Stimulated activated CD4-positive, alpha-beta T cell treated with anti-CD3 and anti-CD28 coated beads, Interleukin-4, amount 100 ng/mL, for 48 hours (primary cell): ENCODE measurements around the gene TXNL4A.
"Not testable (repeated sequence)": the region's sequence is repeated elsewhere in the genome, so short reads cannot be mapped to it uniquely, and the experiment has no call there.

ENCODE experiments used
- DNase-seq, 2 donors: peaks; one replicate each; pipeline ENCODE4 v3.0.0-alpha.2; 2020; ENCODE audit warnings: low read depth in 2 of 2

Gene TXNL4A

DNA sequence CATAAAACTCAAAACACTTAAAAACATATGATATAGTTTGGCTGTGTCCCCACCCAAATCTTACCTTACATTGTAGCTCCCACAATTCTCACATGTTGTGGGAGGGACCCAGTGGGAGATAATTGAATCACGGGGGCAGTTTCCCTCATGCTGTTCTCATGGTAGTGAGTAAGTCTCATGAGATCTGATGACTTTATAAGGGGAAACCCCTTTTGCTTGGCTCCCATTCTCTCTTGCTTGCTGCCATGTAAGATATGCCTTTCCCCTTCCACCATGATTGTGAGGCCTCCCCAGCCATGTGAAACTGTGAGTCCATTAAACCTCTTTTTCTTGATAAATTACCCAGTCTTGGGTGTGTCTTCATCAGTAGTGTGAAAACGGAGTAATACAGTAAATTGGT lies 11.3 kb upstream of the TXNL4A start:
- DNase-seq = not testable (repeated sequence)

DNA sequence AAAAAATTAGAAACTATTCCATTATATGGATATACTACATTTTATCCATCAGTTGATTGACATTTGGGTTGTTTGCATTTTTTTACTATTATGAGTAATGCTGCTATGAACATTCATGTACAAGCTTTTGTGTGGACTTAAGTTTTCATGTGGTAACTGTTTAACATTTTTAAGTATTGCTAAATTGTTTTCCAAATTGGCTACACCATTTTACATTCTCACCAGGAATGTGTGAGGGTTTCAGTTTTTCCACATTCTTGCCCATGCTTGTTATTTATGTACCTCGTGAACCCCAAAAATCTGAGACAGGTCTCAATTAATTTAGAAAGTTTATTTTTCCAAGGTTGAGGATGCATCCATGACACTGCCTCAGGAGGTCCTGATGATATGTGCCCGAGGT lies 3.1 kb upstream of the TXNL4A start:
- DNase-seq = no peak

DNA sequence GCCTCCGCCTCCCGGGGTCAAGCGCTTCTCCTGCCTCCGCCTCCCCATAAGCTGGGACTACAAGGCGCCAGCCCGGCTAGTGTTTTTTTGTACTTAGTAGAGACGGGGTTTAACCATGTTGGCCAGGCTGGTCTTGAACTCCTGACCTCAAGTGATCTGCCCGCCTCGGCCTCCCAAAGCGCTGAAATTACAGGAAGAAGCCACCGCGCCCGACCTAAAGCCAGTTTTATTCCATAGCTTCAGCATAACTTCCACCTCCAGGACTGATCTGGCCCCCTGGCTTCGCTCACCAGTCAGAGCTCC lies 783 bp upstream of the TXNL4A start:
- DNase-seq = no peak

DNA sequence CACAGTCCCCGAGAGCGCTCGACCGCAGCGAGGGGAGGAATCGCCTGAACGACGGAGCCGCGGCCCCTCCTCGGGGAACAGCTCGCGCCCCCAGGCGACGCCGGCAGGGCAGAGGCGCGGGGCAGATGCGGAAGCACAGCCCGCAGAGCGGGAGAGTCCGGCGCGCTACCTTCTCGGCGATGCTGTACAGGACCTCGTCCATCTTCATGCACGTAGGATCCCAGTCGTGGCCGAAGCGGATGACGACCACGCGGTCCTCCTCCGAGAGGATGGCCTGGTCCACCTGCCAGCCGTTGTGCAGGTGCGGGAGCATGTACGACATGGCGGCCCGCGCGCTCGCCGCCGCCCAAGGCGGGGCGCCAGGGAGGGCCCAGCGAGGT lies 302 bp downstream of the TXNL4A start:
- peak; percentile 45 to 54 for DNase-seq

GRCh38 chr18:79987566-79987965 lies 797 bp downstream of the TXNL4A start:
- no peak for DNase-seq

- no peak for DNase-seq
Observed at GRCh38 chr18:79986726-79987125, 1.6 kb downstream of the TXNL4A start.

GRCh38 chr18:79985172-79985571 lies 3.2 kb downstream of the TXNL4A start:
- no peak for DNase-seq

GRCh38 chr18:79983793-79984192 lies 4.6 kb downstream of the TXNL4A start:
- no peak for DNase-seq

- no peak for DNase-seq
Observed at GRCh38 chr18:79983253-79983652, 5.1 kb downstream of the TXNL4A start.

DNA sequence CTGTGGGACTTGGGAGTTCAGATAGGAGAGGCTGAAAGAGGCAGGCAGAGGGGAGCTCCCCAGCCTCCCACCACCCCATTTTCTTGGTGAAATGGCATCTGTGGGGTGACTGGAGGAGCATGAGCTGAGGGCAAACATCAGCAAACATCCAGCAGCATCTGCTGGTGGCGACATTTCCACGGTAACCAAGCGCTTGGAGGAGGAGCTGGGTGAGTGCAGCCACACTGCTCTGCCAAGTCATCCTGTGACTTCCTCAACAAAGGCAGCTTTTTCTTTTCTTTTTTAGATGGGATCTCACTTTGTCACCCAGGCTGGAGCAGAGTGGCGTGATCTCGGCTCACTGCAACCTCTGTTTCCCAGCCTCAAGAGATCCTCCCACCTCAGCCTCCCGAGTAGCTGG lies 5.6 kb downstream of the TXNL4A start:
- no peak for DNase-seq

- DNase-seq = no peak
Observed at GRCh38 chr18:79980585-79980984, 7.8 kb downstream of the TXNL4A start.

GRCh38 chr18:79979843-79980242 lies 8.5 kb downstream of the TXNL4A start:
- no peak for DNase-seq

DNA sequence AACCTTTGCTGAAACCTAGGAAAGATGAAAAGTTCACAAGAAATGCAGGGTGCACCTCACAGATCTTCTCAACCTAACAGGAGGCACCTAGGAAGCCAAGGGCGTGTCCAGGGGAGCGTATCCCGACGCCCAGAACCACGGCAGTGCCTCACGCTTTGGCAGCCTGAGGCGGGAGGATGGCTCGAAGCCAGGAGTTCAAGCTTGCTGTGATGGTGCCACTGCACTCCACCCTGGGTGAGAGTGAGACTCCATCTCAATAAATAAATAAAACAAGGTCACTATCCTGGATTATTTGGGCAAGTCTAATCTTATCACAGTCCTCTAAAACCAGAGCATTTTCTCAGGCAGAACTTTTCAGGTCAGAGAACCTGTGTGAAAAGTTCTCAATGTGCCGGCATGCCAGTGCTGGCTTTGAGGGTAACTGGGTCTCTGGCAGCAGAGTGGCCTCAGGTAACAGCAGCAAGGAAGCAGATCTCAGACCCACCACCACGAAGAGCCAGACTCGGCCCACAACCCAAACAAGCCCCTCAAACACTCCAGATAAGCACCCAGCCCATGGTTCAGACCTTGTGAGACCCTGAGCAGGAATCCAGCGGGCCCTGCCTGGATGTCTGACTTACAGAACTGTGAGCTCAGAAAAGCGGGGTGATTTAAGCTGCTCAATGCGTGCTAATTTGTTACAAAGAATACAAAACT lies 12.2 kb downstream of the TXNL4A start:
- no peak for DNase-seq

DNA sequence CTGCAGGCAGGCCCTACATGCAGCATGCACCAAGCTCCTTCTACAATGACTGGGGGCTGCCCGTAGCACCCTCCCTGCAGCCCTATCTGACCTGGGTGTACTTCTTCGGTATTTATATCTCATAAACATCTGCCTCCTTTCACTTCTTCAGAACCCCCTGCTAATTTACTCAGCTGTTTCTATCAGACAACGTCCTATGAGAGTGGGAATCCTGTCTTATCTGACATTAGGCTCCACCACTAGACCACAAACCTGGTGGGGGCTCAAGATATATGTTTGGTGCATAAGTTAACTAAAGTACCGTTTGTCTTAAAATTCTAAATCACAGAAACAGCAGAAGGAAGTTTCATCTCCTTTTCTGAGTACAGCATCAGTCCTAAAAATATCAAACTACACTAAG lies 13.3 kb downstream of the TXNL4A start:
- DNase-seq = no peak

DNA sequence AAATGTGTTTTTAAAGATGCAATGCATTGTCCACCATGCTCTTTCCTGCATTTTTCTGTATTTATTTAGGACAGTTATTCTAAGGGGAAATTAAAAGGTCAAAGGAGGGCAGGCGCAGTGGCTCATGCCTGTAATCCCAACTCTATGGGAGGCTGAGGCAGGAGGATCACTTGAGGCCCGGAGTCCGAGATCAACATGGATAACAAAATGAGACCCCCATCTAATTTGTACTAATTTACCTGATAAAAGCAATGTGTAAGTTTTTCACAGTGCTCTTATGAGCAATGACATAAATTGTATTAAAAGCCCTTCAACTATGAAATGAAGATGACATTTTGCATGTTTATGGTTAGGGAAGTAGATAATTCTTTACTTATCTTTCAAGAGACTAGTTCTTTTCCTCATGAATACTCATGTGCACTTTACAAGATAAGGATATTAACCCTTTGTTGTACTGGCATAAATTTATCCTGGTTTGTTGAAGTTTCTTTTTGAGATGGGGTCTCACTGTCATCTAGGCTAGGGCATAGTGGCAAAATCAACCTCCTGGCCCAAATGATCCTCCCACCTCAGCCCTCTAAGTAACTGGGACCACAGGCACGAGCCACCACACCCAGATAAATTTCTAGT lies 14.2 kb downstream of the TXNL4A start:
- no peak for DNase-seq

DNA sequence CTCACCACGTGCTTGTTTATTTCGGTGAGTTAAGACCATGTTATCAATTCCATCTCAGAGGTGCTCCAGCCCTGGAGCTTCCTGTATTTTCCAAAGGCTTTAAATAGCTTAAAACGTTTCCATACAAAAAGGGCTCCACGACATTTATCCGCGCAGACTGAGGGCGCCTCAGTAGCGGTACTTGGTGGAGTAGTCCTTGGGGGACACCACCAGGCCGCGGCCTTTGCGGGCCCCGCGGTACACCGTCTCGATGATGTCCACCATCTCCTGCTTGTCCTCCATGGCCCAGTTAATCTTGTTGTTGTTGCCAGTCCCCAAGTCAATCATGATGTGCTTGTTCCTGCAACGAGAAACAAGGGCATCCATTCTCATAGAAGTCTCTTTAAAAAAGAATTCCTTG lies 14.8 kb downstream of the TXNL4A start:
- no peak for DNase-seq

DNA sequence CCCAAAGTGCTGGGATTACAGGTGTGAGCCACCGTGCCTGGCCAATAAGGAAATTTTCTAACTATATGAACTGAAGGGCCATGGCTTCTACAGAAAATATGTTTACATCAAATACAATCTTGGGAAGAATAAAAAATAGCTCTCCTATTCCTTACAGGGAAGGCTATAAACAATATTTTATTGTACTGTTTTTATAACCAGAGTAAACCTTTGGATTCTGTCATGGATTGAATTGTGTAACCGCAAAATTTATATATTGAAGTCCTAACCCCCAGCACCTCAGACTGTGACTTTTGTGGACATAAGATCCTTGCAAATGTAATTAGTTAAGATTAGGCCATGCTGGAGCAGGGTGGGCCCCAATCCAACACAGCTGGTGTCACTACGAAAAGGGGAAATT lies 15.6 kb downstream of the TXNL4A start:
- DNase-seq = no peak

GRCh38 chr18:79971986-79972385 lies 16.4 kb downstream of the TXNL4A start:
- no peak for DNase-seq

DNA sequence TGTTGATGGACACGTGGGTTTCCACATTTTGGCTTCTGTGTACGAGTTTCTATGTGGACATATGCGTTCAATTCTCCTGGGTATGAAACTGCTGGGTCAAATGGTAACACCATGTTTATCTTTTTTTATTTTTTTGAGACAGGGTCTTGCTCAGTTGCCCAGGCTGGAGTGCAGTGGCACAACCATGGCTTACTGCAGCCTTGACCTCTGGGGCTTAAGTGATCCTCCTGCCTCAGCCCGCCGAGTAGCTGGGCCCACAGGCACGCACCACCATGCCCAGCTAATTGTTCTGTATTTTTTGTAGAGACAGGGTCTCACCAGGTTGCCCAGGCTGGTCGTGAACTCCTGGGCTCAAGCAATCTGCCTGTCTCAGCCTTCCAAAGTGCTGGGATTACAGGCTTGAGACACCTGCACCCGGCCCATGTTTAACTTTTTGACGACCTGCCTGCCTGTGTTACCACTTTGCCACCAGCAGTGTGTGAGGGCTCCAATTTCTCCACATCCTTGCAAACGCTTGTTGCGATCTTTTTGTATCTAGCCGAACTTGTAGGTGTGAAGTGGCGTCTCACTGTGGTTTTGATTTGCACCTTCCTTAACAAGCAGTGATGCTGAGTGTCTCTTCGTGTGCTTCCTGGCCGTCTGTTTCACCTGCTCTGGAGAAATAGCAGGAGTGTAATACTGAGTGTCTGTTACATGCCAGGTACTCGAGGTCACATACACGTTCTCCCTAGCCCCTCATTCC lies 17.0 kb downstream of the TXNL4A start:
- DNase-seq = no peak

GRCh38 chr18:79970419-79971133 lies 17.8 kb downstream of the TXNL4A start:
- no peak for DNase-seq

DNA sequence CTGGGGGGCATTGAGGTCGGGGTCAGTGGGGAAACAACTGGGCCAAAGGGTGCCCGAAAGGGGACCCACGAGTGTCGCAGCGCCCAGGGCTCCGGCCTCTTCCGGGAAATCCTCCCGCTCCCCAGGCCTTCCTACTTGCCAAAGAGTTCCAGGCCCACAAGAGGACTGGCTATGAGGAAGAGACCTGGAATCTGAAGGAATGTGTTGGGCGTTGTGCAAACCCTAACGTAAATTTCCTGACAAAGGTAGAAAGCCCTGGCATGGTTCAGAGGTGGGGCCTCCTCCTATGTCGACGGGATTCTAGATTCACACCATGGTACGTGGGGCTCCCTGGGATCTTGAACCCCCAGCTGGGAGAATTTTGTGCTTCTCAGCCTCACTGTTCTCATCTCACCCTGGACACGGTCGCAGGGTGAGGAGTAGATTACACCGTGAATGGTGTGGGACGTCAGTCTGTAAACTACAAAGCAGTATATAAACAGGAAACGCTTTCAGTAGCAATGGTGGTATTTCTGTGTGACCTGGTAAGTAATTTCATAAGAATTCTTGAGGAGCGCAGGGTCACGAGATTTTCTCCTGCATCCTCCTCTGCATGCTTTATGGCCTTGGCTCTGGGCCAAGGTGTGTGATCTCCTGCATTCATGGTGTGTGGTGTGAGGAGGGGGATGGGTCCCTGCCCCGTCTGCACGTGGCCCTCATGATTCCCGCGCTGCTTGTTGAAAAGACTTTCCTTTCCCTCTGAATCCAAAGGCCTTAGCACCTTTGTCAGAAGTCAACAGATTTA lies 23.1 kb downstream of the TXNL4A start:
- DNase-seq = no peak
